Fibroblast of skin of left quadriceps (primary cell): ENCODE results near the gene BMAL1.

Experiments used
- DNase-seq, 2 experiments: peaks; one replicate each; pipeline ENCODE4 v3.0.0-alpha.2; 2013; ENCODE audit warnings: low read depth in 2 of 2

Gene BMAL1

GRCh38 chr11:13317293-13318080, 39.9 kb downstream of the BMAL1 start:
- DNase-seq, result no peak

GRCh38 chr11:13318498-13319295, 41.1 kb downstream of the BMAL1 start:
- no peak for DNase-seq

- no peak for DNase-seq
These were observed 43.1 kb downstream of the BMAL1 start for GRCh38 chr11:13320688-13321087.

GRCh38 chr11:13321431-13321830, 43.8 kb downstream of the BMAL1 start:
- no peak for DNase-seq

GRCh38 chr11:13324141-13324540, 46.6 kb downstream of the BMAL1 start:
- no peak for DNase-seq

- DNase-seq, result no peak
These were observed 47.1 kb downstream of the BMAL1 start for GRCh38 chr11:13324709-13325108.

- DNase-seq, result no peak
These were observed 49.8 kb downstream of the BMAL1 start for GRCh38 chr11:13327421-13327820.

GRCh38 chr11:13328286-13328685, 50.7 kb downstream of the BMAL1 start:
- no peak for DNase-seq

- no peak for DNase-seq
These were observed 52.2 kb downstream of the BMAL1 start for GRCh38 chr11:13329670-13330356.

GRCh38 chr11:13332124-13332523, 54.5 kb downstream of the BMAL1 start:
- DNase-seq, result no peak

GRCh38 chr11:13333456-13333957, 55.9 kb downstream of the BMAL1 start:
- DNase-seq, result no peak

GRCh38 chr11:13334034-13334786, 56.6 kb downstream of the BMAL1 start:
- no peak for DNase-seq

GRCh38 chr11:13335319-13335718, 57.7 kb downstream of the BMAL1 start:
- DNase-seq, result peak; percentile 62

- no peak for DNase-seq
These were observed 58.8 kb downstream of the BMAL1 start for GRCh38 chr11:13336246-13336878.

GRCh38 chr11:13338019-13338426, 60.4 kb downstream of the BMAL1 start:
- DNase-seq, result peak; percentile 18 to 20

GRCh38 chr11:13338427-13339069, 61.0 kb downstream of the BMAL1 start:
- DNase-seq, result no peak

GRCh38 chr11:13339195-13340153, 61.9 kb downstream of the BMAL1 start:
- peak; percentile 89 to 91 for DNase-seq

GRCh38 chr11:13341026-13341425, 63.4 kb downstream of the BMAL1 start:
- DNase-seq, result no peak

GRCh38 chr11:13343067-13343466, 65.5 kb downstream of the BMAL1 start:
- no peak for DNase-seq
